Neural progenitor cell (in vitro differentiated cells): Measurements from ENCODE around the gene ZNF133. TPM values are rescaled to one million over a fixed set of nuclear protein-coding genes. Genes with fewer than 3 reads are reported as not detected.
A peak's percentile ranks its signal among the peaks of the same experiment; 100 is the strongest.
"Not testable (repeated sequence)": the region's sequence is repeated elsewhere in the genome, so short reads cannot be mapped to it uniquely, and the experiment has no call there.

Source experiments
- DNase-seq: peaks from one replicate; pipeline ENCODE4 v3.0.0-alpha.2; 2016; ENCODE audit warnings: low spot score
- H2AFZ ChIP-seq: fragments of 200-600 bp; sonication (generic); replicated peaks from 2 replicates; pipeline ENCODE4 v1.6.1; 2016; ENCODE audit warnings: antibody characterized with exemption
- H3F3A ChIP-seq: fragments of 200-600 bp; sonication (generic); 2 replicates; pipeline ENCODE4 v1.6.1; 2016; ENCODE audit warnings: antibody characterized with exemption, low read depth
- H3K27ac ChIP-seq: fragments of 200-600 bp; sonication (generic); 2 replicates; pipeline ENCODE4 v1.5.1; 2016; ENCODE audit warnings: mild to moderate bottlenecking
- H3K27me3 ChIP-seq: fragments of 200-600 bp; sonication (generic); 2 replicates; pipeline ENCODE4 v1.6.1; 2016; ENCODE audit warnings: mild to moderate bottlenecking, moderate library complexity
- H3K36me3 ChIP-seq: fragments of 200-600 bp; sonication (generic); 2 replicates; pipeline ENCODE4 v1.5.1; 2016
- H3K4me1 ChIP-seq: fragments of 200-600 bp; sonication (generic); 2 replicates; pipeline ENCODE4 v1.6.1; 2016; ENCODE audit warnings: mixed run types
- H3K4me2 ChIP-seq: fragments of 200-600 bp; sonication (generic); 2 replicates; pipeline ENCODE4 v1.6.1; 2016
- H3K4me3 ChIP-seq: fragments of 200-600 bp; sonication (generic); 2 replicates; pipeline ENCODE4 v1.5.1; 2016
- H3K79me2 ChIP-seq: fragments of 200-600 bp; sonication (generic); 2 replicates; pipeline ENCODE4 v1.6.1; 2016; ENCODE audit warnings: low read depth
- H3K9ac ChIP-seq: fragments of 200-600 bp; sonication (generic); 2 replicates; pipeline ENCODE4 v1.6.1; 2016
- H3K9me3 ChIP-seq: fragments of 200-600 bp; sonication (generic); 2 replicates; pipeline ENCODE4 v1.5.1; 2016; ENCODE audit warnings: low read depth
- H4K20me1 ChIP-seq: fragments of 200-600 bp; sonication (generic); 2 replicates; pipeline ENCODE4 v1.6.1; 2016; ENCODE audit warnings: low read depth
- H3K27ac Mint-ChIP-seq: 3 replicates; pipeline ENCODE4 v1.8.0; 2021; ENCODE audit warnings: mixed read lengths
- H3K27me3 Mint-ChIP-seq: 2 replicates; pipeline ENCODE4 v1.8.0; 2022; ENCODE audit warnings: low read depth, mild to moderate bottlenecking, inconsistent platforms, moderate library complexity, mixed read lengths; ENCODE audit not compliant: insufficient read depth
- H3K36me3 Mint-ChIP-seq: 3 replicates; pipeline ENCODE4 v1.8.0; 2021; ENCODE audit warnings: mixed read lengths
- H3K4me1 Mint-ChIP-seq: 3 replicates; pipeline ENCODE4 v1.8.0; 2021; ENCODE audit warnings: mixed read lengths
- H3K4me3 Mint-ChIP-seq: 3 replicates; pipeline ENCODE4 v1.8.0; 2021; ENCODE audit warnings: mild to moderate bottlenecking, moderate library complexity, mixed read lengths
- H3K9me3 Mint-ChIP-seq: 3 replicates; pipeline ENCODE4 v1.8.0; 2020; ENCODE audit warnings: mixed read lengths
- CTCF ChIP-seq: fragments of 200-600 bp; sonication (generic); IDR thresholded peaks from 2 replicates; pipeline ENCODE4 v1.5.1; 2017; ENCODE audit warnings: antibody characterized with exemption, mild to moderate bottlenecking
- EZH2 ChIP-seq: fragments of 200-600 bp; sonication (generic); IDR thresholded peaks from 2 replicates; pipeline ENCODE4 v1.6.1; 2017; ENCODE audit warnings: antibody characterized with exemption, mild to moderate bottlenecking, moderate library complexity
- EZH2phosphoT487 ChIP-seq: fragments of 200-600 bp; sonication (generic); IDR thresholded peaks from 2 replicates; pipeline ENCODE4 v1.6.1; 2017; ENCODE audit warnings: antibody characterized with exemption
- total RNA-seq: library from RNA; depleted of rRNA; stranded (reverse); fragments of >200 nt; gene quantifications from 2 replicates; pipeline ENCODE4 v1.2.3, GENCODE V29; 2015; ENCODE audit warnings: low replicate concordance

The ZNF133 gene
- 24.1 and 24.8 TPM in 2 replicates for total RNA-seq

GRCh38 chr20:18287915-18288748, at the start of gene ZNF133:
Gene ZNF133, plus strand, starts transcription at chr20:18288527. Its CDS starts 17,160 bp downstream, at chr20:18305687.
- peaks cover 35% of the 10 kb centered on the region for H3K79me2 ChIP-seq

GRCh38 chr20:18240997-18241396, 47.3 kb upstream of the ZNF133 start:
- H3K9me3 Mint-ChIP-seq, result peaks cover 30% of the 10 kb centered on the region
- no peak overlapping the region for H2AFZ ChIP-seq
- H3K27me3 Mint-ChIP-seq, result peaks cover 5% of the 10 kb centered on the region
- no peak overlapping the region for H3K27ac Mint-ChIP-seq
- no peaks in the 10 kb centered on the region for H3K9me3 ChIP-seq
- no peaks in the 10 kb centered on the region for H3K36me3 ChIP-seq
- H3K27ac ChIP-seq, result no peak overlapping the region
- TF ChIP-seq CTCF, result no peak
- TF ChIP-seq EZH2, result no peak
- TF ChIP-seq EZH2phosphoT487, result no peak
- no peak for DNase-seq
- H3K4me1 ChIP-seq, result no peaks in the 10 kb centered on the region
- no peaks in the 10 kb centered on the region for H4K20me1 ChIP-seq
- no peak overlapping the region for H3K4me2 ChIP-seq
- no peaks in the 10 kb centered on the region for H3K4me1 Mint-ChIP-seq
- H3K36me3 Mint-ChIP-seq, result peaks cover 2% of the 10 kb centered on the region
- no peak overlapping the region for H3K9ac ChIP-seq
- H3F3A ChIP-seq, result no peaks in the 10 kb centered on the region
- H3K4me3 ChIP-seq, result no peak overlapping the region
- no peaks in the 10 kb centered on the region for H3K79me2 ChIP-seq
- no peaks in the 10 kb centered on the region for H3K27me3 ChIP-seq
- H3K4me3 Mint-ChIP-seq, result no peak overlapping the region

More at GRCh38 chr20:18287915-18288748, at the start of gene ZNF133:
- Mint-ChIP-seq H3K4me1 (peaks cover 10% of the 10 kb centered on the region), H3K4me3 (peak within 1 kb of the TSS; percentile 98), H3K9me3 (peaks cover 29% of the 10 kb centered on the region), H3K27ac (peak within 1 kb of the TSS; percentile 92), H3K27me3 (peaks cover 5% of the 10 kb centered on the region), H3K36me3 (peaks cover 24% of the 10 kb centered on the region)
- TF ChIP-seq EZH2, result no peak
- TF ChIP-seq CTCF, result peak; percentile 40
- no peak for TF ChIP-seq EZH2phosphoT487
- Histone ChIP-seq H3K4me3 (peak within 1 kb of the TSS; percentile 65), H3K9me3 (peaks cover 14% of the 10 kb centered on the region), H2AFZ (peak within 1 kb of the TSS; percentile 95), H3K9ac (peak within 1 kb of the TSS; percentile 63), H3F3A (no peaks in the 10 kb centered on the region), H4K20me1 (no peaks in the 10 kb centered on the region), H3K27ac (no peak within 1 kb of the TSS), H3K36me3 (no peaks in the 10 kb centered on the region), H3K4me2 (peak within 1 kb of the TSS; percentile 92), H3K27me3 (peaks cover 17% of the 10 kb centered on the region), H3K4me1 (peaks cover 10% of the 10 kb centered on the region)
- DNase-seq, result peak; percentile 96

GRCh38 chr20:18243802-18244201, 44.5 kb upstream of the ZNF133 start:
- H3K4me3 Mint-ChIP-seq, result no peak overlapping the region
- Histone ChIP-seq H3F3A (no peaks in the 10 kb centered on the region), H3K27me3 (no peaks in the 10 kb centered on the region), H4K20me1 (no peaks in the 10 kb centered on the region), H2AFZ (no peak overlapping the region), H3K79me2 (no peaks in the 10 kb centered on the region), H3K4me3 (no peak overlapping the region), H3K27ac (no peak overlapping the region), H3K4me2 (no peak overlapping the region), H3K36me3 (no peaks in the 10 kb centered on the region), H3K9me3 (no peaks in the 10 kb centered on the region), H3K4me1 (no peaks in the 10 kb centered on the region), H3K9ac (no peak overlapping the region)
- no peak for DNase-seq
- no peak overlapping the region for H3K27ac Mint-ChIP-seq
- peaks cover 2% of the 10 kb centered on the region for H3K36me3 Mint-ChIP-seq
- peaks cover 3% of the 10 kb centered on the region for H3K27me3 Mint-ChIP-seq
- TF ChIP-seq CTCF (no peak), EZH2phosphoT487 (no peak), EZH2 (no peak)
- H3K9me3 Mint-ChIP-seq, result peaks cover 28% of the 10 kb centered on the region
- no peaks in the 10 kb centered on the region for H3K4me1 Mint-ChIP-seq

- H3K27me3 Mint-ChIP-seq, H3K4me3 Mint-ChIP-seq, H3K9ac ChIP-seq, H4K20me1 ChIP-seq, DNase-seq, H3K27ac ChIP-seq, H3K4me2 ChIP-seq, H3K9me3 Mint-ChIP-seq, H3K36me3 Mint-ChIP-seq, H3F3A ChIP-seq, H3K4me3 ChIP-seq, H3K27ac Mint-ChIP-seq, H3K4me1 ChIP-seq, H3K4me1 Mint-ChIP-seq, H3K9me3 ChIP-seq, H3K27me3 ChIP-seq, H3K36me3 ChIP-seq, H3K79me2 ChIP-seq, H2AFZ ChIP-seq: not testable (repeated sequence)
These were observed 39.8 kb upstream of the ZNF133 start for GRCh38 chr20:18248545-18248944.
